ENCODE results near the gene RASGRF1.

GRCh38 chr15:79037848-79038247 is 52.7 kb downstream of the RASGRF1 start:
- no peak for TF ChIP-seq CTCF (IDR thresholded peaks at IDR 0.05)
- TF ChIP-seq POLR2A (IDR thresholded peaks at IDR 0.05), result no peak
